ENCODE results near the gene AFDN.

DNA sequence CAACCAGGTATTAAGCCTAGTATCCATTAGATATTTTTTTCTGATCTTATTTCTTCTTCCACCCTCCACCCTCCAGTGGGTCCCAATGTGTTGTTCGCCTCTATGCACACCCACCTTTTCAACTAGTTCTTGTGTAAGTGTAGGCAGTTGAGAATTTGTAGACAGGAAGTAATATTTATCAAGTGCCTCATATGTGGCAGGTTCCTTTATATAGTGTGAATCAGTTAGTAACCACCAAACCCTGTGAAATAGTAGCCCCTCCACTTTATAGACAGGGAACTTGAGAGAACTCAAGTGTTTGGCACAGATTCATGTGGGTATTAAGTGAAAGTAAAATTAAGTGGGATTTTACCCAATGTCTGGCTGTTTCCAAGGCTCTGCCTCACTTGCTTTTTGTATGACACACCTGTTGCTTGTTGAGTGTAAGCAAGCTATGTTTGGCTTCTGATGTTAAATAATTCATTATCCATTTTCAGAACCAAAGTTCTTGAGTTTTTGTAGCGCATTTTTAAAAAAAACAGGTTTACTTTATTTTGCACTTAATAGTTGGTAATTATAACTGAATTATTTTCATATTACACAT lies 24.8 kb downstream of the AFDN start:
- TF ChIP-seq CTCF (IDR thresholded peaks at IDR 0.05; ENCODE audit: low read depth, low read length): no peak
- TF ChIP-seq POLR2A (IDR thresholded peaks at IDR 0.05; ENCODE audit: extremely low read depth, insufficient read length): no peak
- TF ChIP-seq MYC (IDR thresholded peaks at IDR 0.05; ENCODE audit: low read depth, low read length): no peak
